Measurements from ENCODE around the gene SPATA32.
"Not testable (repeated sequence)": the region's sequence is repeated elsewhere in the genome, so short reads cannot be mapped to it uniquely, and the experiment has no call there.

Gene SPATA32

DNA sequence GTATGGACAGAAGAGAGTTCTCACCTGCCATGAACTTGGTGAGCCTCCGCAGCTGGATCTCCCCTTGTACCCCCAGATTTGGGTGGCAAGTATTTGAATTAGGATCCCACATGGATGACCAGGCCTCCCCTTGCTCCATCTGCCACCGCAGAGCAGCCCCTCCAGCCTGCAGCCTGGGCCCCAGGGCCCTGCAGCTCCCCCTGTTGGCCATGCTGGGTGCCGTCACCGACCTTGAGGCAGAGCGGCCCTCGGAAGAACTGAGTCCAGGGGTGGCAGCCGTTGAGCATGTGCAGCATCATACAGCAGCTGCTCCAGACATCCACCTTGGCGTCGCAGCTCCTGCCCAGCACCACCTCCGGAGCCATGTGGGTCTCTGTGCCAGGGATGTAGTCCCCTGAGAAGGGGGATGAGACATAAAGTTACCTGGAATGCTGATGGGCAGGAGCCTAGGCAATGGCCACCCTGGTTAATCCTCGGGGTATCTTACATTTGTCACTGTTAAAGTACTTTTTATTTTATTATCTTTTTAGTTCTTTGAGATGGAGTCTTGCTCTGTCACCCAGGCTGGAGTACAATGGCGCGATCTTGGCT, 9.0 kb upstream of the SPATA32 start:
- no peak for DNase-seq (ENCODE audit: low read depth)

DNA sequence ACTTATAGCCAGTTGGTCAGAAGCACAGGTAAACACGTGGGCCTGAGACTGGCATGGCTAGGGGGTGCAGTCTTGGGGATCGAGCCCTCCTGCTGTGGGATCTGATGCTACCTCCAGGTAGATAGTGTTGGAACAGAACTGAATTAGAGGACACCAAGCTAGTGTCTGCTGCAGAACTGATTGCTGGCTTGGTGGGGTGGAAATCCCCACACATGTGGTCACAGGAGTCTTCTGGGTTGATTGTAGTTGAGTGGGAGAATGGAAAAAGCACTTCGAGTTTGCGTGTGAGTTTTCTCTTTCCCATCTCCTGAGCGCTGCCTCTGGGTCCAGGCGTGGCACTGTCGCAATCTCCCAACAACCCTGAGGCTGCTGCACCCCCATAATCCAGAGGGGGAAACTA, 8.0 kb upstream of the SPATA32 start:
- DNase-seq (ENCODE audit: low read depth): no peak

DNA sequence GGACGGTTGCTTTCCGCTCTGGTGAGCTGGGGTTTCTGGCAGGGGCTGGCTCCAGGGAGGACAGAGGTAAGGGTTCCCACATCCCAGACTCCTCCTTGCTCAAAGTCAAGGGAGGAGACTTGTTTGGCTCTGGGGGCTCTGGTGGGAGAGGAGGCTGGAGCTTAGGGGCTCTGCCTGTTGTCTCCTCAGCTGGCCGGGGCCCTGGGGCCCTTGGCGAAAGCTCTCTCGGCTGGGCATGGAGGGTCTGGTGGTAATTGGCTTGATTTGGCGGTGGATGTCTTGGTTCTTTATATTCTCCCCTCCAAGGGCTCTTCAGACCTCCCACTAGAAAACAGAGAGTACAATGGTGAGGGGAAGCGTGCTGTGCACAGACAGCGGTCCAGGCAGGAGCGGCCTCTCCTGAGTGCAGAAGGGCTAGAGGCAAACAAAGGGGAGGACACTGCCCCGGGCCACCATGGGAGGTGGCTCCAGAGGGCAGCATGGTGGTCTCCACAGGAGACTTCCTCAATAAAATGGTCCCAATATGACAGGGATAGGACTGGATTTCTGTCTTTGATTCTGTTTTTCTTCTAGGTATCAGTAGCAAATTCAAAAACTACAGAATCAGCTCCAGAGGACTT, 5.7 kb upstream of the SPATA32 start:
- no peak for DNase-seq (ENCODE audit: low read depth)

DNA sequence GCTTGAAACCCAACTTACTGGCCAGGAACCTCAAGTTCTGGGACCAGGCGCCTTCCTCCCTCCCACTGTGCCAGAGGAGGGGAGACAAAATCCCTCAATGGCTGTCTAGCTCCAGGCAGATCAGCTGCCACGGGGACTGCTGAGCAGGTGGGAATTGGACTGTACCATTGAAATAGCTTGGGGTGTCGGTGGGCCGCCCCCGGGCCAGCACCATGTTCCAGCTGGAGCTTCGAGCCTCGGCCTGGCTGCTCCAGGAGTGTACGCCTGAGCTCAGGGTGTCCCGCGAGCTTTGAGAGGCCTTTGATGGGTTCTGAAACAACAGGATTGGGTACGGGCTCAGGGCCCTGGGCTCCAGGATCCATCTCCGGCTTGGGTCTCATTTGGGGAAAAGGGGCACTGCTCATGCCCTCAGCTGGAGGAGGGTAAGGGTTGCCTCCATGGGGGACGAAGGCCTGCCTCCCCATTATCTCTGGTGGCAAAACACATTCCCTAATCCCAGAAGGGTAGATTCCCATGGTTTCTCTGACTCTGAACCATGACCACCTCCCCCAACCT, 4.6 kb upstream of the SPATA32 start:
- DNase-seq (ENCODE audit: low read depth): no peak

DNA sequence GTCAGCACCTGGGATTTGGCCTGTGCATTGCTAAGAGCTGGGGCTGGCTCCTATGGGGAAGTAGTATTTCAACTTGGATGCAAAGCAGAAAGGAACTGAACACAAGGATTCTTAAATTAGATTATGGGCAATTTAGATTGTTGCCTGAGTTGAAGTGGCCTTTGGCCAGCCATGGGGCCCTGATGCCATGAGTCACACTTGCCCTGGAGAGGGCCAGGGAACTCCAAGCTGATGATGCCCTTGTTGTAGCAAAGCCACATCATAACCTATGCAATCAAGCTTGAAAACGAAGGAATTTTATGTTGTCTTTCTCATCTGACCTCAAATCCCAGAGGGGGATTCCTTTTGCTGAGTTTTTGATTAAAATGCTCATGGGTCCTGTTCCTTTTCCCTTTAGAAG, 3.9 kb upstream of the SPATA32 start:
- DNase-seq (ENCODE audit: low read depth): no peak

DNA sequence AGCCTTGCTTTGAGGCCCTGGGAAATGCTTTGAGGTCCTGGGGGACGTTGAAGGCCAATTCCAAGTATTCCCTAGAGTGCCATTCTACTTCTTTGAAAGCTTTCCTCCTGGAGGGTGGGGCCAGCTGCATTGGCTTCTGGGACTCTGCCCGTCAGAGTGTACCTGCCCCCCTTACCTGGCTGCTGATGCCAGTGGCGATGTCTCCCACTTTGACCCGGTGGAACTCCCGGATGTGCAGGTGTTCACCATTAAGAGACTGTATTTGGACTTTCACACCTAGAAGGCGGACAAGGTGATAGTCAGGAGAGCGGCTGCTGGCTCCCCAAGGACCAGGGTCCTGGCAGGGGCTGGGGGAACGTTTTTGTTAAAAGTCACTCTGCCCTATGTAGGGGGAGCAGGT, 3.1 kb upstream of the SPATA32 start:
- no peak for DNase-seq (ENCODE audit: low read depth)

DNA sequence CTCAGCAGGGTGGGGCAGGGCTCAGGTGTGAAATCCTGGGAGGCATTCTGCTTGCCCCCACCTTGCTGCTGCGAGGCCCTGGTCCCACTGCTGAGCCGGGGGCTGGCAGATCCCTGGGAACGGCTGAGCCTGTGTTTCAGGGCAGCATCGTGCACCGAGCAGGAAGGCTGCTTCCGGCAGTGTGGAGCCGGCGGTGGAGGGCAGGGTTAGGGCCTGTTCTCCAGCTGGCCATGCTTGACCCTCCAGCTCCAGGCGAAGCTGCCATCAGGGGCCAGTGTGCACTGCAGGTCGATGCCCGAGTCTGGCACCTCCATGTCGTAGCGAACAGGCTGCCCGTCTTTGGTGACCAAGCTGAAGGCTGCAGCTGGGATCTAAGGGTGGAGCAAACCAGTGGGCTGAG, 2.5 kb upstream of the SPATA32 start:
- no peak for DNase-seq (ENCODE audit: low read depth)

DNA sequence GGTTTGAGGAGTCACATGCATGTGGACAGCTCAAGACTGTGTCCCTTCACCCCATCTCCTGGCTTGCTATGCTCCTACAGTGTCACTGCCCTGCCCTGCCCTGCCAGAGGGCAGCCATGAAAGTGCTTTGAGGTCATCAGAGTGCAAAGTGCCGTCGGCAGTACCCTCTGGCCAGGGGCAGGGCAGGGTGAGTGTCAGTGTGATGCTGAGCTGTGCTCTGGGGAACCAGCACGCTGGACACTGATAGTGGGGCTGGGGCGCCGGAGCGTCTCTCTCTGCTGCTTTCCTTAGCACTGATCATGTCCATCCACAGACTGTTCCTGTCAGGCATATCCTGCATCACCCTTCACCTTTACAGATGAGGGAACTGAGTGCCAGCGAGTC, 1.6 kb upstream of the SPATA32 start:
- no peak for DNase-seq (ENCODE audit: low read depth)

DNA sequence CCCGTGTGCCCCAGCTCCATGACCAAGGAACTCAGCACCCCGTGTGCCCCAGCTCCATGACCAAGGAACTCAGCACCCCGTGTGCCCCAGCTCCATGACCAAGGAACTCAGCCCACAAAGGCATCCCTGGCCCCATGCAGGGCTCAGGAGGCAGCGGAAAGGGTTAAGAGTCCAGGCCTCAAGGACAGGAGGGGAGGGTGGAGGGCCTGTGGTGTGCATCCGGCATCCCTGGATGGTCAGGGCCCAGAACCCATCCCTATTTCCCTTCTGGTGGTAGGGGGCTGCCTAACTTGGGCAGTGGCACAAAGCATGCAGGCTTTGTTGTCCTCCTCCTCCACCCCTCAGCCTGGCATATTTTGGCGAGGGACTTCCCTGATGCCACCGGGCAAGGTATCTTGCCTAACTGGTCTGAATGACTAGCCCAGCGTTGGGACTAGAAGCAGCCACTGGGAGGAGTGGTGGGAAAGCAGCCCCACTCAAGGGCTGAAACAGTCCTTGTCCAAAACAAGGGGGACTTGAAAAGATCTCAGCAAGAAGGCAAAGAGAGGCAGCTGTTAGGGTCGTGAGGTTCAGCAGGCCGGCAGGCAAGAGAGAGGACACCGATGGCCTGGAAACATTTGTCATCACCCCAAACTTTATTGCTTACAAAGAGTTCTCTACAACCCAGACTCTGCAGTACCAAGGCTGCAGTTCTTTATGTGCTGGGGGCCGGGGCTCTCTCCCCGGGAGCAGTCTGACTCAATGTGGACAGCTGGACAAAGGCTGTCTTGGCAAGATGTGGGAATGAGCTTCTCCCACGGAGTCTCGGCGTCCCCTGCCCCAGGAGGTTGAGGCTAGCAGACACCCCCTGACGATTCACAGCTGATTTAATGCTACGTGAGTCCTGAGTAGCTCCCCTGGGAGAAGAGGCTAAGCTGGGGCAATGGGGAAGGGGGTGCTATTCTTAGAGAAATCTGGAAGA, 902 bp upstream of the SPATA32 start:
- DNase-seq (ENCODE audit: low read depth): no peak

DNA sequence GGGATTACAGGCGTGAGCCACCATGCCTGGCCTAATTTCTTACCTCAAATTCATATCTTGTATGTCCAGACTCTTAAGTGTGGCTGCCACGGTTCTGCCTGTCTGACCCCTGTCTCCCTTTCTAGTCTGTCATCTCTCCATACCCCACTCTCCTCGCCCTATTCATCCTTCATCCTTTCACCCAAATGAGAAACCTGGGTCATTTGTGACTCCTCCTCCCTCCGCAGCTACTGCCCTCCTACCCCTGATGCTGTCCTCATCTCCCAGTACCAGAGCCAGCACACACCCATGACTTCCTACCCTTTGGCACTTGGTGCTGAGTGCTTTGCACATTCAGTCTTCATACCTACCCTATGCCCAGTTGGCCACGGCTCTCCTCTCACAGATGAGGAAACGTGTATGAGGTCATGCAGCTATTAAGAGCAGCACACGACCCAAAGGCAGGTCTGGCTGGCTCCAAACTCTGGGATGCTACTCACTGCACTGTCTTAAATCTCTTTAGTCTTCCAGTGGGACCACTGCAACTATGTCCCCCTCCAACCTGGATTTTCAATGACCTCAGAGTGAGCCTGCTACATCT, 1.6 kb downstream of the SPATA32 start:
- no peak for DNase-seq (ENCODE audit: low read depth)

DNA sequence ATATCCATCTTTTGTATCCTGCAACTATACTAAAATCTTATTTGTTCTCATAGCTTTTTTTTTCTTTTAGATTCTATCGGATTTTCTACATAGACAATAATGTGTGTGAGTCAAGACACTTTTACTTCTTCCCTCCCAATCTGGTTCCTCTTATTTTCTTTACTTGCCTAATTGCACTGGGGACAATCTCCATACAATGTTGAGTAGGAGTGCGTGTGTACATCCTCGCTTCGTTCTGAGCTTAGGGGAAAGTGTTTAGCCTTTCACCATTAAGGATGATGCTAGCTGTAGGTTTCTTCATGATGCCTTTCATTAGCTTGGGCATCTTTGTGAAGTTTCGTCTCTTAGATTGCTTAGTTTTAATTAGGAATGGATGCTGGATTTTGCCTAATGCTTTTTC, 2.9 kb downstream of the SPATA32 start:
- no peak for DNase-seq (ENCODE audit: low read depth)

DNA sequence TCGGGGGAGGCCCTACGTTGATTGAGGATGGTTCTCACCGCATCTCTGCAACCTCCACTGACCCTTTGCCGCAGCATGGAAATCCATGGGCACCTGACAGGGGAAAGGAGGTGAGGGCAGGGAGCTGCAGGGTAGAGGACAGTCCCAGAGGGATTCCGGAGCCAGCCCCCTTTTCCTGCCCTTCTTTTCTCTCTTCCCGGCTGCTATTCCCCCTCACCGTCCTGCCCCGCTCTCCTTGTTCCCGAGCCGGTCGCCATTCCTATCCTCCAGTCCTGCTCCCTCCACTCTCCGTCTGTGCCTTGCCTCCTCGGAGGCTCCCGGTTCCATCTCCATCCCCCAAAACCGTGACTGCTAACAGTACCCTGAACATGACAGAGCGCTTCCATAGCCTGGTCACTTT, 4.8 kb downstream of the SPATA32 start:
- DNase-seq (ENCODE audit: low read depth): no peak

DNA sequence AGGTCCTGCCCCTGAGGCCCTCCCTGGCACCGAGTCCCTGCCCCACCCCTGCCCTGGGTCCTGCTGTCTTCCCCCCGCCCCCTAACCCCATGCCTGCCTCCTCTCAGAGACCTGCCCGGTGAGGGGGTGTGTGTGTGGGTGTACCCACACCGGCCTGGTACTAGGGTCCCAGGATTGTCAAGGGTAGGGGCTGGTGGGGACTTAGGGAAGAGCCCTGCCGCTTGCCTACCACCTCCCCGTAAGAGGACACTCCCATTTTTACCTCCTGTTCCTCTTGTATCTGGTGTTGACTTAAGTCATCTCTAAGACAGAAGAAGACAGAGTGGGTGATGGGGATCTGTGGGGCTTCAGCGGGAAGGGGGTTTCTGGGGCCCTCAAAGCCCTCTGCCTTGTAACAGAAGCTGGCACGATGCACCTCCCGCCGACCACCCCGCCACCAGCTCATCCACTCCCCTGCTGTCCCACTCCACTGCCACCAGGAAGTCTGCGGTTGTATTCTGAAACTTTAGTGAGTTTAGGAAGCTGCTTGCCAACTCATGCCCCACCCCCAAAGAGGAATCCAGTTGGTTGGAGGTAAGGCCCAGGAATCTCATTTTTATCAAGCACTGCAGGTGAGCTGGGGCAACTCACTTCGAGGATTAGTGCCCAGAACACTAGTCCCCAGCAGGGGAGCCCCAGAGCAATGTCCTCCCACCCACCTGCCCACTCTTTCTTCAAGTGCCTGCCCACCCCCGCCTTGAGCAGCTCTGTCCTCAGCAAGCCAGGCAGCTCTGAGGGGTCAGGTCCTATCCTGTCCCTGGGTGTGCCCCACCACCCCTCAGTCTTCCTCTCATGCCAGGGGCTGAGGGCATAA, 5.6 kb downstream of the SPATA32 start:
- DNase-seq (ENCODE audit: low read depth): no peak

DNA sequence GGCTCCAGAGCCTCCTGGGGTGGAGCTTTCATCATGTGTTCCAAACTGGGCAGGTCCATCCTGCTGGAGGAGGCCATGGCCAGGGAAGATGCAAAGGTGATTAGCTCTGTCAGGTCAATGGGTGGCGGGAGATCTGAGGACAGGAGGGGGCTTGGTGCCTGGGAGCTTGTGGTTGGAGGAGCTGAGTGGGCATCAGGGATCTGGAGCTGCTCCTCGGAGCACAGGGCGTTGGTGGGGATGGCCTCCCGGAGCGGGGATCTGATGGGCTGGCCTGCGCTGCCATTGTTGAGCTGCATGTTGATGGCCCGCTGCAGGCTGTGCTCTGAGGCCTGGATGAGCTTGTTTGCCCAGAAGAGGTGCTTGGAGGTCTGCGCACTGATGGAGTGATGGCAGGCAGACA, 6.5 kb downstream of the SPATA32 start:
- DNase-seq (ENCODE audit: low read depth): no peak

DNA sequence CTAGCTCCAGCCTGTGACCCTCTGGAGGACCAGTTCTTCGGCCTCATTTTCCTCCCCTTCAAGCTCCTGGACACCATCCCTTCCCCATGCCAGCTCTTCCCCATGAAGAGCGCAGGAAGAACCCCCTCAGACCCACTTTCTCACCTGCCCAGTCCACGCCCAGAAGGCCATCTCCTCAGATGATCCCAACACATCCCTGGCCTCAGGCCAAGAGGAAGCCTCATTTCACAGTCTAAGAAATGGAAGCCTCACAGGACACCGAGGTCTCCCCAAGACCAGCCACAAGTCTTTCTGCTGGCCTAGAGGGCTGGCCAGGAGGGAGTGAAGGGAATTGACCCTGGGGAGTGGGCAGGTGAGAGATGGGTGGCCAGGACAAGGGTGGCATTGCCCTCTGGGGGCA, 8.0 kb downstream of the SPATA32 start:
- no peak for DNase-seq (ENCODE audit: low read depth)

DNA sequence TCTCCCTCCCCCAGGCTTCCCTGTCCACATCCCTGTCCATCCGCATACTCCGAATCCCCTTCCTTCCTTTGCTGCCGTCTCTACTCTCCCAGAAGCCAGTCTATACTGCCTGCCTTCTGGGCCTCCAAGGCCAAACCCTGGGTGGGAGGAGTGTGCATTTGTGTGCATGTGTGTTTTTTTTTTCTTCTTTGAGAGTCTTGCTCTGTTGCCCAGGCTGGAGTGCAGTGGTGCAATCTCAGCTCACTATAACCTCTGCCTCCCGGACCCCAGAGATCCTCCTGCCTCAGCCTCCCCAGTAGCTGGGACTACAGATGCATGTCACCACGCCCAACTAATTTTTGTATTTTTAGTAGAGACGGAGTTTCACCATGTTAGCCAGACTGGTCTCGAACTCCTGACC, 8.7 kb downstream of the SPATA32 start:
- DNase-seq (ENCODE audit: low read depth): not testable (repeated sequence)

DNA sequence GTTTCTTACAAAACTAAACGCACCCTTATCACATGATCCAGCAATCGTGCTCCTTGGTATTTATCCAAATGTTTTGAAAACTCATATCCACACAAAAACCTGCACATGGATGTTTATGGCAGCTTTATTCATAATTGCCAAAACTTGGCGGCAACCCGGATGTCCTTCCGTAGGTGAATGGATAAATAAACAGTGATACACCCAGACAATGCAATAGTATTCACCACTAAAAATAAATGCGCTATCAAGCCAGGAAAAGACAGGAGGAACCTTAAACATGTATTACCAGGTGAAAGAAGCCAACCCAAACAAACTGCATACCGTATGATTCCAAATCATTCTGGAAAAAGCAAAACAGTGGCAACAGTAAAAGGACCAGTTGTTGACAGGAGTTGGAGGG, 10.0 kb downstream of the SPATA32 start:
- DNase-seq (ENCODE audit: low read depth): no peak

DNA sequence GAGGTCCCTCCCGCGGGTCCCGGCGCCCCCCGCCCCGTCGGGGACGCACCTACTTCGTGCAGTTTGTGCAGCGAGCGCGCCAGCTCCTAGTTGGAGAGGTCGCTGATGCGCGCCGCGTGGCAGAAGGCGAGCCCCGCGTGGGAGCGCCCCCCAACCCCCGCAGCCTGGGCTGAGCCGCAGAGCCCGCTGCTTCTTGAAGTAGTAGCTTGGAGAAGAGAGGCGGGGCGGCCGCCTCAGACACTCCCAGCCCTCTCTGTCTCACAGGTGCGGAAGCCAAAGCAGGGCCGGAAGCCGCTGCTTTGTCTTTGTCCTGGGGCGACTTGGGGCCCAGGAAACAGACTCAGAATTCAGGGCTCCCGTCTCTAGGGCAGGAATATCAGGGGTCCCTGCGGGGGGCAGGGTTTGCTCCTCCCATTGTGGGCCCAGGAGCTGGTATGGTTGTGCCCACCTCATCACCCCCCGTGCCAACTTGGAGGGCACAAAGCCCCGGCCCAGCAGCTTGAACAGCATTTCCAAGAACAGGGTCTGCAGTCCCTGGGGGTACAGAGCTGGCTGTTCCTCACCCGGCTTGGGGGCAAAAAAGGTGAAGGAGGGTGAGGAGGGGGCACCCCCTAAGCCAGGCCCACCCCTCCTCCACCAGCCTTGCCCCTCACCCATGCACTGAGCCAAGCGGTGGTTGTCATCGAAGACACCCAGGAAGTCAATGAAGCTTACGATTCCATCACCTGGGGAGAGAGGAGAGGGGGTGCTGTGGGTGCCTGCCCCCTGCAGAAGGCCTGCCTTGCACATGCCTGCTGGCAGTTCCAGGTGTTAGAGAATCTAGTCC, 13.5 kb downstream of the SPATA32 start:
- peak; percentile 33 for DNase-seq (ENCODE audit: low read depth)

DNA sequence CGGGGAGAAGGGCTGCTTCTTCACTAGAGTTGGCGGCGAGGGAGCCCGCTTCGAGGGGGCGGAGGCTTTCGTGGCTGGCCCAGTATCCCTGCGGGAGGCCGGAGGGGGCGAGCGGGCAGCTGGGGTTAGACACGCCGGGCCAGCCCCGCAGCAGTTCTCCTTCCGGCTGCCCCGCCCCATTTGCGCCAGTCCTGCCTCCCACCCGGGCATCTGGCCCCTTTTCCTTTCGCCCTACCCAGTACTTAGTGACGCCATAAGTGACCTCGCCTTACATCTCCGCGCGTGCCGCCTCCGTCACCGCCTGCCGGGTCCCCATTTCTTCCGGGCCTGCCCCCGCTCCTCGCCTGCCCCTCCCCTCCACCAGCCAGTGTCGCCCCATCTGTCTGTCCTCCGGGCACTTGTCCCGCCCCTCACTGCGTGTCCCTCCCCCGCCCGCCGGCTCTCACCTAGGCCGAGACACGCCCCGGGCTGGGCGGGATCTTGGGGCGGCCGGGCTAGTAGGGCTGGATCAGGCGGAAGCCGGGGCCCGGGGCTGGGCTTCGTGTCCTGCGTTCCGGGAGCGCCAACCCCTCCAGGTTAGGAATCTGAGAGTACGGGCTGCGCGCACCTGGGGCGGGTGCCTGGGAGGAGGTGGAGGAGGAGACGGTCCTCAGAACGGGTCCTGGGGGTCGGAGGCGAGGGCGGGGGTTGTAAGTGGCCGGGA, 14.3 kb downstream of the SPATA32 start:
- DNase-seq (ENCODE audit: low read depth): peak; percentile 95

DNA sequence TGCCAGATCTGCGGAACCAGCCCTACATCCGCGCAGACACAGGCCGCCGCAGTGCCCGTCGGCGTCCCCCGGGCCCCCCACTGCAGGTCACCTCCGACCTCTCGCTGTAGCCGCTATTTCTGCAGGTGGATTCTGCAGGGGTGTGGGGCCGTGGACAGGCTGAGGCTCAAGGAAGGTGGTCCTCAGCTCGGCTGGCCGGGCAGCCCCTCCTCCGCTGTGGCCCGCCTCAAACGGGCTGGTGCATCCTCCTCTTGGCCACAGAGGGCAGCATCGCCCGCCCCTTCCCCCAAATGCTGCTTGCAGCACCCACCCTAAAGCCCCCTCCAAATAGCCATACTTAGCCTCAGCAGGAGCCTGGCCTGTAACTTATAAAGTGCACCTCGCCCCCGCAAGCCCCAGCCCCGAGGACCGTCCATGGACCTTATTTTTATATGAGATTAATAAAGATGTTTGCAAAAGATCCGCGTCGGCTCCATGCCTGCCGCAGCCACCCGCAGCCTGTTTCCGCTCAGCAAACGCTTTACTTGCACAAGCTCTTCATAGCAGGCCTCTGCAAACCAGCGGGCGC, 14.9 kb downstream of the SPATA32 start:
- DNase-seq (ENCODE audit: low read depth): no peak

Data from stimulated activated CD8-positive, alpha-beta memory T cell treated with anti-CD3 and anti-CD28 coated beads, Interleukin-7, amount 100 ng/mL, for 24 hours (primary cell).